ENCODE data around the gene IFI27L1.

DNA sequence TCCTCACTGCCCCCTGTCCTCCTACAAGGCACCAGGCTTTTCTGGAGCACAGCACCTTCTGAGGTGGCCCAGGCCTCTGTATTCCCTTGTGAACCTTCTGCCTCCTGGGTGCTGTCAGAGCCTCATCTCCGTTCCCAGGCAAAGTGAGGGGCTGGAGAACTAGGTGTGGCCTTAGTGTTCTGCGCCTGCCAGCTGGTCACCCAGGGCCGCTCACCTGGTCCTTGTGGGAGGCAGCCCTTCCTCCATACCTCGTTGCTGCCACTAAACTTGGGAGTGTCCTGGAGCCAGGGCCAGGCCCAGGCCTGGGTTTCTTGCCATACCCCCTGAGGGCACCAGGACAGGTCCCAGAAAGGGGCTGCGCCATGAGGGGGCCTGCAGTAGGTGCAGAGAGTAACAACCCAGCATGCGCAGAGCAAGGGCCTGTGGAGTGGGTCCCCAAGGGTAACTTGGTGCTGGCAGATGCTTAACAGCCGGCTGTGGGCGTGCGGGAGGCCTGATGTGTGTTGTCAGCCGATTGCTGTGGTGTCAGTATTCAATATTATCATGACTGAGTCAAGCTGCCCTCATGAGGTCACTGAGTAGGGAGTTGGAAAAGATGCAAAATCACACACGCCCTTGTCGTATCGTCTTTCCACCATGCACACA lies 37.9 kb upstream of the IFI27L1 start:
- TF ChIP-seq, protein P1, sequence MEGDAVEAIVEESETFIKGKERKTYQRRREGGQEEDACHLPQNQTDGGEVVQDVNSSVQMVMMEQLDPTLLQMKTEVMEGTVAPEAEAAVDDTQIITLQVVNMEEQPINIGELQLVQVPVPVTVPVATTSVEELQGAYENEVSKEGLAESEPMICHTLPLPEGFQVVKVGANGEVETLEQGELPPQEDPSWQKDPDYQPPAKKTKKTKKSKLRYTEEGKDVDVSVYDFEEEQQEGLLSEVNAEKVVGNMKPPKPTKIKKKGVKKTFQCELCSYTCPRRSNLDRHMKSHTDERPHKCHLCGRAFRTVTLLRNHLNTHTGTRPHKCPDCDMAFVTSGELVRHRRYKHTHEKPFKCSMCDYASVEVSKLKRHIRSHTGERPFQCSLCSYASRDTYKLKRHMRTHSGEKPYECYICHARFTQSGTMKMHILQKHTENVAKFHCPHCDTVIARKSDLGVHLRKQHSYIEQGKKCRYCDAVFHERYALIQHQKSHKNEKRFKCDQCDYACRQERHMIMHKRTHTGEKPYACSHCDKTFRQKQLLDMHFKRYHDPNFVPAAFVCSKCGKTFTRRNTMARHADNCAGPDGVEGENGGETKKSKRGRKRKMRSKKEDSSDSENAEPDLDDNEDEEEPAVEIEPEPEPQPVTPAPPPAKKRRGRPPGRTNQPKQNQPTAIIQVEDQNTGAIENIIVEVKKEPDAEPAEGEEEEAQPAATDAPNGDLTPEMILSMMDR (conservative IDR thresholded peaks at IDR 0.05 in 1 of 2, IDR thresholded peaks at IDR 0.05 in 1 of 2; ENCODE audit: low read depth in 1 of 2, low read length in 2 of 2), result no peak
- no peak for TF ChIP-seq EZH2 (IDR thresholded peaks at IDR 0.05; ENCODE audit: low read length, missing control alignments)

Measured in fibroblast of lung (primary cell).